Tibial nerve (tissue), 4 donors: ENCODE data around the gene STN1. TPM values are rescaled to one million over a fixed set of nuclear protein-coding genes. Genes with fewer than 3 reads are reported as not detected.

Source experiments
- DNase-seq, 2 donors: peaks; one replicate each; pipeline ENCODE4 v3.0.0-alpha.2; 2019; ENCODE audit warnings: low spot score in 2 of 2
- H3K27ac ChIP-seq, 4 donors: fragments of 200-600 bp; sonication (generic) in 3 of 4; one replicate each; pipeline ENCODE4 v1.5.1; 2017 to 2019; ENCODE audit warnings: mild to moderate bottlenecking in 1 of 4
- H3K27me3 ChIP-seq, 2 donors: fragments of 200-600 bp; sonication (generic) in 1 of 2; one replicate each; pipeline versions ENCODE4 v1.5.1 to v1.6.0; 2017 to 2019
- H3K36me3 ChIP-seq, 3 donors: fragments of 200-600 bp; sonication (generic); one replicate each; pipeline ENCODE4 v1.5.1; 2018 to 2019
- H3K4me1 ChIP-seq, 4 donors: fragments of 200-600 bp; sonication (generic) in 3 of 4; one replicate each; pipeline ENCODE4 v1.5.1; 2017 to 2019
- H3K4me3 ChIP-seq, 4 donors: fragments of 200-600 bp; sonication (generic) in 3 of 4; one replicate each; pipeline ENCODE4 v1.5.1; 2017 to 2019; ENCODE audit warnings: mild to moderate bottlenecking in 1 of 4, moderate library complexity in 1 of 4
- H3K9me3 ChIP-seq, 4 donors: fragments of 200-600 bp; sonication (generic) in 3 of 4; one replicate each; pipeline ENCODE4 v1.5.1; 2017 to 2019
- CTCF ChIP-seq, 5 experiments: fragments of 200-600 bp in 3 of 5; fragments of 450-650 bp in 2 of 5; sonication (generic) in 3 of 5; IDR thresholded peaks; one replicate each; pipeline ENCODE4 v1.5.1; 2016 to 2019; ENCODE audit warnings: antibody characterized with exemption in 5 of 5, mild to moderate bottlenecking in 3 of 5, moderate library complexity in 2 of 5
- EP300 ChIP-seq, 2 donors: sonication (generic); formaldehyde crosslinking; IDR thresholded peaks; one replicate each; pipeline ENCODE4 v1.6.1; 2017; ENCODE audit warnings: antibody characterized with exemption in 2 of 2, mild to moderate bottlenecking in 1 of 2
- POLR2A ChIP-seq, 2 donors: fragments of 450-650 bp; IDR thresholded peaks; one replicate each; pipeline ENCODE4 v1.6.1; 2017; ENCODE audit warnings: antibody characterized with exemption in 2 of 2, mild to moderate bottlenecking in 2 of 2, moderate library complexity in 2 of 2
- WGBS, 2 donors: methylation state at CpG; one replicate each; pipeline ENCODE4 v1.1.5; 2018; 5-methylcytosine and 5-hydroxymethylcytosine counted together
- total RNA-seq, 4 donors: library from RNA; depleted of rRNA; stranded (reverse); fragments of >200 nt; gene quantifications; one replicate each; pipeline ENCODE4 v1.1.0, GENCODE V29; 2016

STN1 gene
- total RNA-seq, 4 donors from 2014 or later = 12.6 to 26.7 (median 22.1) TPM

GRCh38 chr10:103934308-103934707, 16.3 kb upstream of the STN1 start:
- DNase-seq = no peak
- no peak overlapping the region for H3K27ac ChIP-seq
- no peaks in the 10 kb centered on the region for H3K9me3 ChIP-seq
- H3K4me1 ChIP-seq = no peaks in the 10 kb centered on the region
- no peak for TF ChIP-seq CTCF (IDR thresholded peaks at IDR 0.05)
- no peak for TF ChIP-seq EP300 (IDR thresholded peaks at IDR 0.05)
- TF ChIP-seq POLR2A (IDR thresholded peaks at IDR 0.05) = no peak
- no peaks in the 10 kb centered on the region for H3K36me3 ChIP-seq
- H3K27me3 ChIP-seq = no peaks in the 10 kb centered on the region
- H3K4me3 ChIP-seq = no peak overlapping the region
- WGBS, 2 donors = 80 to 93% methylated on average over 6 of the region's 6 CpGs

GRCh38 chr10:103933557-103934121, 15.7 kb upstream of the STN1 start:
- Histone ChIP-seq H3K4me1 (no peaks in the 10 kb centered on the region), H3K36me3 (no peaks in the 10 kb centered on the region), H3K27me3 (no peaks in the 10 kb centered on the region), H3K4me3 (no peak overlapping the region), H3K9me3 (no peaks in the 10 kb centered on the region), H3K27ac (no peak overlapping the region)
- no peak for TF ChIP-seq POLR2A (IDR thresholded peaks at IDR 0.05)
- no peak for TF ChIP-seq EP300 (IDR thresholded peaks at IDR 0.05)
- TF ChIP-seq CTCF (IDR thresholded peaks at IDR 0.05) = no peak
- no peak for DNase-seq
- 43 to 49% methylated on average over 4 of the region's 4 CpGs for WGBS, 2 donors

GRCh38 chr10:103932971-103933370, 15.0 kb upstream of the STN1 start:
- H3K4me3 ChIP-seq = no peak overlapping the region
- H3K27ac ChIP-seq = no peak overlapping the region
- WGBS, 2 donors = 77 to 90% methylated on average over 3 of the region's 3 CpGs
- no peaks in the 10 kb centered on the region for H3K36me3 ChIP-seq
- no peaks in the 10 kb centered on the region for H3K4me1 ChIP-seq
- no peak for DNase-seq
- no peaks in the 10 kb centered on the region for H3K9me3 ChIP-seq
- H3K27me3 ChIP-seq = no peaks in the 10 kb centered on the region
- TF ChIP-seq CTCF (IDR thresholded peaks at IDR 0.05) (no peak), POLR2A (IDR thresholded peaks at IDR 0.05) (no peak), EP300 (IDR thresholded peaks at IDR 0.05) (no peak)

DNA sequence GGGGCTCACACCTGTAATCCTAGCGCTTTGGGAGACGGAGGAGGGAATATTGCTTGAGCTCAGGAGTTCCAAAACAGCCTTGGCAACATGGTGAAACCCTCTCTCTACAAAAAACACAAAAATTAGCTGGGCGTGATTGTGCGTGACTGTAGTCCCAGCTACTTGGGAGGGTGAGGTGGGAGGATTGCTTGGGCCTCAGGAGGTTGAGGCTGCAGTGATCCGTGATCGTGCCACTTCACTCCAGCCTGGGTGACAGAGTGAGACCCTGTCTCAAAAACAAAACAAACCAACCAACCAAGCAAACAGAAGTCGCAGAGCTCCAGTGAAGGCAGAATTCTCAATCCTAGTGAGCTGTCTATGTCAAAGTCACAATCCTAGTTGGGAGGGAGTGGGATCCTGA, 14.3 kb upstream of the STN1 start:
- Histone ChIP-seq H3K9me3 (no peaks in the 10 kb centered on the region), H3K27ac (no peak overlapping the region), H3K4me1 (no peaks in the 10 kb centered on the region), H3K4me3 (no peak overlapping the region), H3K36me3 (no peaks in the 10 kb centered on the region), H3K27me3 (no peaks in the 10 kb centered on the region)
- no peak for TF ChIP-seq CTCF (IDR thresholded peaks at IDR 0.05)
- no peak for TF ChIP-seq POLR2A (IDR thresholded peaks at IDR 0.05)
- no peak for TF ChIP-seq EP300 (IDR thresholded peaks at IDR 0.05)
- 93 to 95% methylated on average over 7 of the region's 7 CpGs for WGBS, 2 donors
- DNase-seq = no peak

GRCh38 chr10:103931603-103932002, 13.6 kb upstream of the STN1 start:
- Histone ChIP-seq H3K36me3 (no peaks in the 10 kb centered on the region), H3K4me3 (no peak overlapping the region), H3K4me1 (no peaks in the 10 kb centered on the region), H3K27ac (no peak overlapping the region), H3K27me3 (no peaks in the 10 kb centered on the region), H3K9me3 (no peaks in the 10 kb centered on the region)
- DNase-seq = no peak
- TF ChIP-seq POLR2A (IDR thresholded peaks at IDR 0.05) (no peak), CTCF (IDR thresholded peaks at IDR 0.05) (no peak), EP300 (IDR thresholded peaks at IDR 0.05) (no peak)
- WGBS, 2 donors = 96 to 97% methylated on average over 2 of the region's 2 CpGs
